Panc1 (cell line): ENCODE measurements around the gene SLIT1.

ENCODE experiments used
- REST ChIP-seq, 2 experiments: IDR thresholded peaks; 2 replicates each; pipeline ENCODE4 v1.6.1; 2011 to 2012; ENCODE audit warnings: low read depth in 2 of 2, control low read depth in 1 of 2, low read length in 1 of 2, mild to moderate bottlenecking in 1 of 2, moderate library complexity in 1 of 2; ENCODE audit not compliant: insufficient read depth in 1 of 2
- TCF7L2 ChIP-seq: IDR thresholded peaks from 2 replicates; pipeline ENCODE4 v1.6.1; 2011; ENCODE audit warnings: mild to moderate bottlenecking, low read depth, low read length, inconsistent platforms
- TF ChIP-seq, protein P1 (sequence below): fragments of 450-650 bp; IDR thresholded peaks from 2 replicates; pipeline ENCODE4 v1.5.1; 2017; ENCODE audit warnings: mild to moderate bottlenecking

GRCh38 chr10:97134110-97134509, 51.6 kb downstream of the SLIT1 start:
- TF ChIP-seq, protein P1, sequence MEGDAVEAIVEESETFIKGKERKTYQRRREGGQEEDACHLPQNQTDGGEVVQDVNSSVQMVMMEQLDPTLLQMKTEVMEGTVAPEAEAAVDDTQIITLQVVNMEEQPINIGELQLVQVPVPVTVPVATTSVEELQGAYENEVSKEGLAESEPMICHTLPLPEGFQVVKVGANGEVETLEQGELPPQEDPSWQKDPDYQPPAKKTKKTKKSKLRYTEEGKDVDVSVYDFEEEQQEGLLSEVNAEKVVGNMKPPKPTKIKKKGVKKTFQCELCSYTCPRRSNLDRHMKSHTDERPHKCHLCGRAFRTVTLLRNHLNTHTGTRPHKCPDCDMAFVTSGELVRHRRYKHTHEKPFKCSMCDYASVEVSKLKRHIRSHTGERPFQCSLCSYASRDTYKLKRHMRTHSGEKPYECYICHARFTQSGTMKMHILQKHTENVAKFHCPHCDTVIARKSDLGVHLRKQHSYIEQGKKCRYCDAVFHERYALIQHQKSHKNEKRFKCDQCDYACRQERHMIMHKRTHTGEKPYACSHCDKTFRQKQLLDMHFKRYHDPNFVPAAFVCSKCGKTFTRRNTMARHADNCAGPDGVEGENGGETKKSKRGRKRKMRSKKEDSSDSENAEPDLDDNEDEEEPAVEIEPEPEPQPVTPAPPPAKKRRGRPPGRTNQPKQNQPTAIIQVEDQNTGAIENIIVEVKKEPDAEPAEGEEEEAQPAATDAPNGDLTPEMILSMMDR, result no peak
- TF ChIP-seq REST (IDR thresholded peaks at IDR 0.05; ENCODE audit: insufficient read depth in 1 of 2, low read depth in 2 of 2, low read length in 1 of 2) (no peak), TCF7L2 (no peak)
